ENCODE measurements around the gene CCDC117.

Gene CCDC117

DNA sequence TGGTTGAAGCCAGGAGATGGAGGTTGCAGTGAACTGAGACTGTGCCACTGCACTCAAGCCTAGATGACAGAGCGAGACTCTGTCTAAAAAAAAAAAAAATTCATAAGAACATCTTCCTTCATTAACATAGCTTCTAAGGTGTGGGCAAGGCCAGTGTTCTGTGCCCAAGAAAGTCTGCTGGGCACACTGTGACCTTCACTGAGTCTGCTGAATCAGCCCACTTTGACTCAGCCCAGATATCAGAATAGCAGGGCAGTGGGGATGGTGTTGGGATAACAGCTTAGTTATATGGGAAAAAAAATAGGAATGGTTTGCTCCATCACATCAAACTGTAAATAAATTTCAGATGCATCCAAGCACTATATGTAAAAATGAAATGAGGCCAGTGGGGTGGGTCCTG is 60.2 kb downstream of the CCDC117 start:
- DNase-seq: no peak

DNA sequence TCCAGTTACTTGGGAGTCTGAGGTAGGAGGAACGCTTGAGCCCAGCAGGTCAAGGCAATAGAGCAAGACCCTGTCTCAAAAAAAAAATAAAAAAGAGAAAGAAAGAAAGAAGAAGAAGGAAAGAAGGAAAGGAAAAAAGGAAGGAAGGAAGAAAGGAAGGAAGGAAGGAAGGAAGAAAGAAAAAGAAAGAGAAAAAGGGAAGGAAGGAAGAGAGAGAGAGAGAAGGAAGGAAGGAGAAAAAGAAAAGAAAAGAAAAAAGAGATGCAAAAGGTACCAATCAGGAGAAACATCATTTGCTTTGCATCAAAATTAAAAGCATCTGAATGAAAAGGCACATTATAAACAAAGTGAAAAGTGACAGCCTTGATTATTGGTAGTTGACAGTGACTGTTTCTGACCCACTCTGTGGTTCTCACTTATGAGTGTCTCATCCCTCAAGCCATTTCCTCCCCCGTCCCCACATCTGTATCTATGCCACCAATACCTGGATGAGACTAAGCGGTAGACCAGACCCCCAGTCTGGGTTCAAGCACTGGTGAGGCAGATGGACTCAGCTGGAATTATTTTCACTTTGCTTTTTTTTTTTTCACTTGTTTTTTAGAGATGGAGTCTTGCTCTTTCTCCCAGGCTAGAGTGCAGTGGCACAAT is 60.9 kb downstream of the CCDC117 start:
- no peak for DNase-seq

DNA sequence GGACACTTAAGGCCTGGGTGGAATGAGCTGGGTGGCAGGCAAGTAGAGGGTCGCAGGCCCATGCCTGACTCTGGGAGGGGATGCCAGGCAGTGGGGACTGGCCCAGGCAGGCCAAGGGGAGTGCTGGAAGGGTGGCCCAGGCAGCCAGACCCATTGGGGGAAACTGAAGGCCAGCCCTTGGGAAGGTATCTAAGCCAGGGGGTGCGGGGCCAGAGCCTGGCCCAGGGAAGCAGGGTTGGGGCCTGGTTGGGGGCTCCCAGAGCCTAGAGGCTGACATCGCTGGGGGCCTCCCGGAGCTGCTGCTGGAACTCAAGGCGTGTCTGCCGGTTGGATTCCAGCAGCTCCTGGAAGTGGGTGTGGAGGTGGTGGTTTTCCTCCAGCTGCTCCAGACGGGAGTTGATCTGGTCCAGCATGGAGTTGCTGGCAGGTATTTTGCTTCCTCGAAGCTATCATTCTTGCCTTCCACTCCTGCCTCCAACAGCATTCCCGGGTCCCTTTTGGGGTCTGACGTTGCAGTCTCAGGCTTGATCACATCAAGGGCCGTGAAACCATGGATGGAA is 63.2 kb downstream of the CCDC117 start:
- DNase-seq: no peak

DNA sequence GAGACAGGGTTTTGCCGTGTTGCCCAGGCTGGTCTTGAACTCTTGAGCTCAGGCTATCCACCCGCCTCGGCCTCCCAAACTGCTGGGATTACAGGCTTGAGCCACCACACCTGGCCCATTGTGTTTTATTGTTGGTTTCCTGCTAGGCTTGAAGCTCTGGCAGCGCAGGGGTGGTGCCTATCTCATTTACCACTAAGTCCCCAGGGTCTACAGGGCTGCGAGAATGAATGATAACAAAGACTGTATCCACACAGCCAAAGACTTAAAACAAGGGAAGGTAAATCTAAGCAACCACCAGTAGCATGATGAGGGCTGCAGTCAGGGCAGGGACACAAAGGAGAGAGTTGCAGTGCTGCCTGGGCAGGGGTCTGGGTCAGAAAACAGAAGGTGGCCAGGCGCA is 65.1 kb downstream of the CCDC117 start:
- no peak for DNase-seq
